HG02588 (cell line): ENCODE results near the gene CKS1B.
A peak's percentile ranks its signal among the peaks of the same experiment; 100 is the strongest.
"Not testable (repeated sequence)": the region's sequence is repeated elsewhere in the genome, so short reads cannot be mapped to it uniquely, and the experiment has no call there.

Experiments used
- ATAC-seq: cut with Tn5 transposase; IDR thresholded peaks from one replicate; pipeline ENCODE4 v1.9.1; 2021; ENCODE audit warnings: mild to moderate bottlenecking, moderate library complexity; ENCODE audit not compliant: unreplicated experiment

The CKS1B gene

GRCh38 chr1:154963643-154964042 lies 10.8 kb upstream of the CKS1B start:
- ATAC-seq, result no peak

GRCh38 chr1:154964359-154964758 lies 10.1 kb upstream of the CKS1B start:
- ATAC-seq, result no peak

GRCh38 chr1:154966111-154966510 lies 8.4 kb upstream of the CKS1B start:
- ATAC-seq, result no peak

DNA sequence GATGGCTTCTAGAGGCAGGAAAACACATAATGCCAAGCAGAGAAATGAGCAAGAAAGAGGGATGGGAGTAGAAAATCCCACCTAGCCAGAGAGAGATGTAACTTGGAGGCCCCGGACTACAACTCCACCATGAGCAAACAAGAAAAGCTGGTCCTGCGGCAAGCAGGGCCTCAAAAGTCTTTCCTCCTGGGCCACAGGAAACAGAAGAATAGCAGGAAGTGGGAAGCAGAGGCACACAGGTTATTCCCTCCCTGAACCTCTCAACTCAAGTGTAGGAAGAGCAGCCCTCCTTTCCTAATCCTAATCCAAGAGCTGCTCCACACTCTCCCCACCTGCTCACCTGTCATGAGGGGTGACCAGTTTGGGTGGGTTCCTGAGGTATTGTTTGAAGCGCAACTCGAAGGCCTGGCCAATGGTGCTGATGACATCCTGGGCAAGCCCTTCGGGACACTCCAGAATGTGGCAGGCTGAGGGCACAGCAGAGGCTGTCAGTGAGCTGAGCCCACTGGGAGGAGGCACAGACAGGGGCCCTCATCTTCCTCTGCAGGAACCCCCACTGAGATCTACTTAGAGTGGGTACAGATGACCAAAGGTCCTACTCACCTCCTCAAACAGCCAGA lies 7.0 kb upstream of the CKS1B start:
- ATAC-seq, result no peak

- no peak for ATAC-seq
Observed at GRCh38 chr1:154968731-154969130, 5.8 kb upstream of the CKS1B start.

DNA sequence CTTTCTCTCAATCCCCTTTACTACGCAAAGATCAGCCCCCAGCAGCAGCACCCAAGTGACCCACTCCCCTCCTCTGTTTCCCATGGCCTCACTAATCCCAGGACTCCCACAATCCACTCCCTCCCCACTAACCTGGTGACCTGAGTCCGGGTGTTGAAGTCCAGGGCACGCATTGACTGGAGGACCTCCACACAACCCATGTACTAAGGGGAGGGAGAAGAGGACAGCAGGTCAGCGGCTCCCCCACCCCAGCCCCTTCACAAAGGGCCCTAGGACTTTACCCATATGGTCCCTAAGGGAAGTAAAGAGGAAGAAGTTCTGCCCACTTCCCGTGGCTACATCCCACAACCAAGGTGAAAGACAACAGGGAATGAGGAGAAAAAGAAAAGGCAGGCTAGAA lies 5.2 kb upstream of the CKS1B start:
- no peak for ATAC-seq

GRCh38 chr1:154969860-154970452 lies 4.5 kb upstream of the CKS1B start:
- no peak for ATAC-seq

DNA sequence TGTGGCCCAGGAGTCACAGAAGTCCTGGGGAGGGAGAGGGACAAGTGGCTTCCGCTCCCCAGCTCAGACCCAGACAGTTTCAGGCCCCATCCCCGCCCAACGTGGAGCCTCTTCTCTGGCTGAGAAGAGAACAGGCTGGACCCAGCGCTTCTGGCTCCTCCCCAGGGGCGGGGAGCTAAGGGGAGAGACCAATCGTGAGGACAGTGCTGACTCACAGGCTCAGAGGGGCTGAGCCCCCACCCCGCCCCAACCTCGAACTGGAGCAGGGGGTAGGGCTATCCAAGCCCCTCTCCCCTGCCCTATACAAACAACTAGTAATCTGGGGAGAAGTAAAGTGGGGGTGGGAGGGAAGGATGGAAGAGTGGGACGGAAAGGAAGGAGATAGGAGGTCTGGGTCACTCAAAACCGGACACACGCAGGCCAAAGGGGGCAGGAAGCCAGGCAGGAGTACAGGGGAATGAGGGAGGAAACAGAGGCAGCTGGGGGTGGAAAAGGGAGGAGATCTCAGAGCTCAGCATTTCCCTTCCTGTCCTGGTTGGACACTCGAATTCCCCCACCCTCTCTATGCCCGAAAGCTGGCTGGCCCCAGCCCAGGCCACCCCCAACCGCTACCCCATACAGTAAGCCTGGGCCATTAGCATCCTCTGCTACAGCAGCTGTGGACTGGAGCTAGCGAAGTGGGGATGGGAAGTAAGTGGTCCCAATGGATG lies 3.7 kb upstream of the CKS1B start, which contains the start of gene SHC1:
Gene SHC1, minus strand, starts transcription at position 117 of the 710 bp plus-strand sequence. CDS start 221 bp downstream, outside the sequence.
- ATAC-seq, result no peak

GRCh38 chr1:154971341-154971998 lies 3.0 kb upstream of the CKS1B start:
- no peak for ATAC-seq

GRCh38 chr1:154972213-154972516 lies 2.3 kb upstream of the CKS1B start:
- no peak for ATAC-seq

- no peak for ATAC-seq
Observed at GRCh38 chr1:154972517-154973343, 1.8 kb upstream of the CKS1B start.

DNA sequence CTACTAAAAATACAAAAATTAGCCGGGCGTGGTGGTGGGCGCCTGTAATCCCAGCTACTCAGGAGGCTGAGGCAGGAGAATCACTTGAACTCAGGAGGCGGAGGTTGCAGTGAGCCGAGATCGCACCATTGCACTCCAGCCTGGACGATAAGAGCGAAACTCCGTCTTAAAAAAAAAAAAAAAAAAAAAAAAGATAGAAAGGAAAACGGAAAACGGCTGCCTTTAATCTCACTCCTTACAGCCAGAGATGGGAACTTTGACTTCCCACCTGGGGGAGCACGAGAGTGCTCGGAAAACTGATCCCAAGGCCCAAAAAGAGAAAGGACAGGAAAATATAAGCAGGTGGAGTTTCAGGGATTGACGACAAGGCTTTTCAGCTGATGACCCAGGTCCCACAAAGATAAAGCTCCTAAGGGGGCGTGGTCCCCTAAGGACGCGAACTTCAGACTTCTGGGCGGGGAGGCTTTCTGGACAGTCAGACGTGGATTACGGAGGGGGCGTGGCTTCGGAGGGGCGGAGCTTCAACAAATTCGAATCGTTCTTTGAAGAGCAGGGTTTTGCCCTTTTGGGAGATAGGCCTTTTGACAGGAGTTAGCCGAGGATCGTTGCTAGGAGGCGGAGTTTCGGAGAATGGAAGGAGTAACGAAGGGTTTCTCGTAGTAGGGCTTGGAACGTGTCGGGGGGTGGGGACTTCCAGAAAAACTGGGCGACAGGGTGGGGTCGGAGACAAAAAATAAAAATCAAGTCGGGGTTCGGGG lies 958 bp upstream of the CKS1B start:
- no peak for ATAC-seq

DNA sequence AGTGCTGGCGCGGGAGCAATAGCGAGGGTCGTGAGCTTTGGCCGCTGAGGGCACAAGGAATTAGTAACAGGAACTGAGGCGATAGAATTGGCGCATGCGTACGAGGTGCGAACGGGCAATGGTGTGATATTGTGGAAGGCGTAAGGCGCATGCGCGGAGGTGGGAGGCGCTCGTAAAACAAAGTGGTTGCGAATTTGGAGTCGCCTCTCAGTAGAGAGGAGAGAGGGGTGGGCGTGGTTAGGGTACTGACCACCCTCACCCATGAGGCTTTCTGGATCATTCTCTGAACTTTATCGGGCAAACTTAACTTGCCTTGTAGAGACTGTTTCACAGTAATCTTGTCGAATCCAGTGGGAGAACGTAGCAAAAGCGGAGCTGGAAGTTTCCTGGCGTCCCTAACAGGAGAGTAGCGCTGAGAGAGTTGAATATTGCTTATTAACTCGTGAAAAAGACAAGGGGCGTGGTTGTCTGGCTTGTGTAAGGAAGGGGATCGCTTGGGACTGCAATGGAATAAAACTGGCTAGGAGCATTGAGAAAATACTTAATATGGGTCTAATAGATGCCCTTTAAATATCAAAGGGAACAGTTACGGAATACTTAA lies 427 bp downstream of the CKS1B start:
- ATAC-seq, result peak; percentile 44

DNA sequence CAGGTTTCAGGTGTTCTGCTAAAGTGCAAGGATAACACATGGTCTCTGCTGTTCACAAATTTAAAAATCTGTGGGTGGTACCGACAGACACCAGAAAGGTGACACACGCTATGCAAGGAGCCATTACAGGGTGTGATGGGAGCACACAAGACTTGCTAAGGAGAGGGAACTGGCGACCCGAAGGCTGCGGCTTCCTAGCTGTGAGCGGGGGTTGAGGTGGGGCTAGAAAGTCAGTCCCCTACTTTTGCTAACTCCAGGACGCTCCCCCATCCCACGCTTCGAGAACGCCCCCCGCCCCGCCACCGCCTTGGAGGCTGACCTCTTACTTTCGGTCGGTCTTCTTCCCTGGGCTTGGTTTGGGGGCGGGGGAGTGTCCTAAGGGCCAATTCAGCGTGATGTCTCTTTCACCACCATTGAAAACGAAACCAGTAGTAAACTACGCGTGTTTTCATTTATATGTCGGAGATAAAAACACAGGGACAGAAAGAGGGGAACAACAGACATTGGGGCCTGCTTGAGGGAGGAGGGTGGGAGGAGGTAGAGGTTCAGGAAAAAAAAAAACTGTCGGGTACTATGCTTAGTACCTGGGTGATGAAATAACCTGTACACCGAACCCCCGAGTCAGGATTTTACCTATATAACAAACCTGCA lies 1.1 kb downstream of the CKS1B start:
- ATAC-seq, result no peak

- ATAC-seq, result not testable (repeated sequence)
Observed at GRCh38 chr1:154977762-154978161, 3.3 kb downstream of the CKS1B start.

- no peak for ATAC-seq
Observed at GRCh38 chr1:154978360-154978759, 3.9 kb downstream of the CKS1B start.

GRCh38 chr1:154982341-154982740 lies 7.9 kb downstream of the CKS1B start:
- no peak for ATAC-seq

DNA sequence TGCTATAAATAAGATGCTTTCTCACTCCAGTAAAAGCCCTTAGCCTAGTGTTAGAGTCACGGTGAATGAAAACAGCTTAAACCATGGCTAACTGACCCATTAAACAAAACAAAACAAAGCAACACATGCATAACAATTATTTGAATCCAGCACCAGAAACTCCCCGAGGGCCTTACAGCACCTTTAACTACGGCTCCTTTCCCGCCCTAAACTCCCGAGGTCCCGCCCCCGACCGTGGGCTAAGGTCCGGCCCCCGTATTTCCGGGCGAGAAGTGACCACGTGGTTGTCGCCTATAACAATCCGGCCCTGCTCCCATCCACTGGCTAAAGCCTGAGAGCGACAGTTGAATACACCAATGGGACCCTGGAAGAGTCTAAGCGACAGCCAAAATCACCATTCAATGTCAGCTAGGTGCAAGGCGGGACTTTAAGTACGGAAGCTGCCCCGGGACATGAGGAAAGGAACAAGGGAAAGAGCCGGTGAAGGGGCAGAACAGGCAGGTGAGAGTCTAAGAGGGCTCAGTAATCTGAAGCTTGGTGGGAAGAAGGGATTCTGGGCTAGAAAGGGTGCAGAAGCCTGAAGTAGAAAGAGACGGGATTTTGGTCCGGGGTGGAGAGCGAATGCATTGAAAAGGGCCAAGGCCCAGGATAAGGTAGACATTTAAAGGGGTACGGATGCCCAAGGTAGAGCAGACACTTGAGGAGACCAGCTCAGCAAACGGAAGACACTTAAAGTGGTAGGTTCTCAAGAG lies 8.6 kb downstream of the CKS1B start, which contains the start of gene FLAD1:
Gene FLAD1, plus strand, starts transcription at position 448 of the 752 bp plus-strand sequence. CDS start 351 bp downstream, outside the sequence.
- ATAC-seq, result peak; percentile 99
